ENCODE results near the gene SLC6A9.

- TF ChIP-seq CTCF (IDR thresholded peaks at IDR 0.05 in 8 of 11, conservative IDR thresholded peaks at IDR 0.05 in 3 of 11), result no peak
- no peak for TF ChIP-seq POLR2AphosphoS5 (IDR thresholded peaks at IDR 0.05)
- no peak for TF ChIP-seq POLR2A (IDR thresholded peaks at IDR 0.05)
Observed at GRCh38 chr1:44057293-44057692, 26.0 kb upstream of the SLC6A9 start.

All from spleen (tissue), 7 donors.